B cell (primary cell): ENCODE results near the gene FAM120B.

Experiments used
- EZH2 ChIP-seq: IDR thresholded peaks from 2 replicates; pipeline ENCODE4 v1.6.1; 2012; ENCODE audit warnings: borderline replicate concordance, low read depth, mild to moderate bottlenecking, moderate library complexity, low read length; ENCODE audit not compliant: insufficient read depth, poor library complexity, severe bottlenecking
- TF ChIP-seq, protein P1 (sequence below): fragments of 200-600 bp; IDR thresholded peaks from one replicate; pipeline ENCODE4 v1.8.0; 2022; ENCODE audit warnings: antibody characterized with exemption, mild to moderate bottlenecking

DNA sequence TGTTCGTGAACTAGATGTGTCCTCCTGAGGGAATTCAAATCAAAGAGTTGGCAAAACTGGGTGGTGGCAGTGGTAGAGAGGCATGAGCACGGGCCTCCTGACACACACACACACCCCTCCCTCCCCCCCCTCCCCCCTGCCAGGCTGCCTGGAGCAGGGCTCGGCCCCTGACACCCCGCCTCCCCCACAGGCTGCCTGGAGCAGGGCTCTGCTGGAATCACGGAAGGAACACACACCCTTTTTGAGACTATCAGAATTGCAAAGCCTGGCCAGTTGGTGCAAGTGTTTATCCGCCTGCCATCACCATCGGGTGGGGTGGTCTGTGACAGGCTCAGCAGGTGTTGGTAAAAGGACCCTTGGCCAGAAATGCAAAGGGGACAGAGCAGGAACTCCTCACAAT is 59.0 kb downstream of the FAM120B start:
- TF ChIP-seq, protein P1, sequence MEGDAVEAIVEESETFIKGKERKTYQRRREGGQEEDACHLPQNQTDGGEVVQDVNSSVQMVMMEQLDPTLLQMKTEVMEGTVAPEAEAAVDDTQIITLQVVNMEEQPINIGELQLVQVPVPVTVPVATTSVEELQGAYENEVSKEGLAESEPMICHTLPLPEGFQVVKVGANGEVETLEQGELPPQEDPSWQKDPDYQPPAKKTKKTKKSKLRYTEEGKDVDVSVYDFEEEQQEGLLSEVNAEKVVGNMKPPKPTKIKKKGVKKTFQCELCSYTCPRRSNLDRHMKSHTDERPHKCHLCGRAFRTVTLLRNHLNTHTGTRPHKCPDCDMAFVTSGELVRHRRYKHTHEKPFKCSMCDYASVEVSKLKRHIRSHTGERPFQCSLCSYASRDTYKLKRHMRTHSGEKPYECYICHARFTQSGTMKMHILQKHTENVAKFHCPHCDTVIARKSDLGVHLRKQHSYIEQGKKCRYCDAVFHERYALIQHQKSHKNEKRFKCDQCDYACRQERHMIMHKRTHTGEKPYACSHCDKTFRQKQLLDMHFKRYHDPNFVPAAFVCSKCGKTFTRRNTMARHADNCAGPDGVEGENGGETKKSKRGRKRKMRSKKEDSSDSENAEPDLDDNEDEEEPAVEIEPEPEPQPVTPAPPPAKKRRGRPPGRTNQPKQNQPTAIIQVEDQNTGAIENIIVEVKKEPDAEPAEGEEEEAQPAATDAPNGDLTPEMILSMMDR = no peak
- TF ChIP-seq EZH2 = no peak
